Ovary (tissue), 9 donors: Measurements from ENCODE around the gene SIRT3. TPM values are rescaled to one million over a fixed set of nuclear protein-coding genes. Genes with fewer than 3 reads are reported as not detected.

ENCODE experiments used
- DNase-seq, 5 donors: peaks; one replicate each; pipeline ENCODE4 v3.0.0-alpha.2; 2019 to 2020
- H3K27ac ChIP-seq, 2 donors: fragments of 200-600 bp; one replicate each; pipeline versions ENCODE4 v1.5.1 to v1.8.0; 2019 to 2022
- H3K27me3 ChIP-seq: fragments of 200-600 bp; one replicate; pipeline ENCODE4 v1.8.0; 2022
- H3K36me3 ChIP-seq: fragments of 200-600 bp; sonication (generic); one replicate; pipeline ENCODE4 v1.5.1; 2019
- H3K4me1 ChIP-seq: one replicate; pipeline ENCODE4 v1.8.1; 2013; ENCODE audit warnings: mild to moderate bottlenecking, moderate library complexity; ENCODE audit not compliant: insufficient read depth
- H3K4me3 ChIP-seq: fragments of 200-600 bp; sonication (generic); one replicate; pipeline ENCODE4 v1.5.1; 2017
- H3K9me3 ChIP-seq, 2 donors: fragments of 200-600 bp in 1 of 2; sonication (generic) in 1 of 2; one replicate each; pipeline versions ENCODE4 v1.5.1 to v1.8.1; 2013 to 2019; ENCODE audit warnings: mild to moderate bottlenecking in 1 of 2, moderate library complexity in 1 of 2
- CTCF ChIP-seq, 3 donors: fragments of 450-650 bp in 2 of 3; fragments of 200-600 bp in 1 of 3; IDR thresholded peaks; one replicate each; pipeline versions ENCODE4 v1.5.1 to v1.8.0; 2016 to 2022; ENCODE audit warnings: antibody characterized with exemption in 3 of 3, mild to moderate bottlenecking in 1 of 3
- EP300 ChIP-seq: sonication (generic); formaldehyde crosslinking; IDR thresholded peaks from one replicate; pipeline ENCODE4 v1.6.1; 2017; ENCODE audit warnings: antibody characterized with exemption
- POLR2A ChIP-seq: fragments of 450-650 bp; IDR thresholded peaks from one replicate; pipeline ENCODE4 v1.6.1; 2017; ENCODE audit warnings: antibody characterized with exemption, mild to moderate bottlenecking, moderate library complexity
- WGBS, 3 donors: extraction: QIAGEN DNeasy Blood & Tissue Kit in 1 of 3; methylation state at CpG; one replicate each; pipeline versions ENCODE4 v1.1.5 to v1.1.7; 2013 to 2017; 5-methylcytosine and 5-hydroxymethylcytosine counted together
- intact Hi-C, 4 donors: fragments of 100-400 bp; cut with DNase I; formaldehyde crosslinking; loops; one replicate each; pipeline versions ENCODE4 v1.11.0 to v1.15.1; 2022 to 2023
- polyA plus RNA-seq, 2 donors: library from polyadenylated mRNA; stranded (reverse); fragments of 200-250 nt in 1 of 2; fragments of 350-450 nt in 1 of 2; fragmentation: Illumina TruSeq in 1 of 2; extraction: RNeasy Lipid Tissue Mini Kit (QIAGEN cat#74804) in 1 of 2; gene quantifications; one replicate each; pipeline ENCODE4 v1.2.3, GENCODE V29; 2013 to 2014
- total RNA-seq, 7 donors: library from RNA; depleted of rRNA in 2 of 7; stranded (reverse); fragments of >200 nt in 2 of 7; fragmentation: NEBNext Ultra II Directional in 3 of 7; extraction: Animal tissue kit (Norgen Biotek cat#: 25700) in 3 of 7; gene quantifications; one replicate each; pipeline versions ENCODE4 v1.1.0 to v1.2.4, GENCODE V29; 2016 to 2023
- donor health status: DM: no; HTN: no; CAD: no; lungs with moderate emphysema.
- donor health status: DM: no; HTN: no; CAD: no.
- donor health status: Bipolar disorder and iron deficiency.
- donor health status: DM: yes; HTN: yes; CAD: no.
- donor health status: DM: no; HTN: no; CAD: no.
- donor health status: DM: yes; HTN: yes; CAD: no.

SIRT3 gene
- total and polyA plus RNA-seq, 9 donors = 11.1 to 24.4 (median 21.5) TPM

- Histone ChIP-seq H3K27ac (no peak overlapping the region), H3K36me3 (no peaks in the 10 kb centered on the region), H3K4me1 (peaks cover 8% of the 10 kb centered on the region), H3K4me3 (no peak overlapping the region), H3K27me3 (no peaks in the 10 kb centered on the region), H3K9me3 (no peaks in the 10 kb centered on the region)
- no peak for TF ChIP-seq EP300
- no peak for TF ChIP-seq CTCF (IDR thresholded peaks at IDR 0.05)
- no peak for TF ChIP-seq POLR2A
- WGBS, 3 donors = 88 to 90% (median 89%) methylated on average over 20 of the region's 20 CpGs
- no peak for DNase-seq
- intact Hi-C loops = loop anchor here in 1 of 4 donors (10.0 kb wide), 1 partner anchor 72 kb away; the partner anchor contains the start of gene IFITM2
Observed at GRCh38 chr11:232783-233565, 3.2 kb downstream of the SIRT3 start.

- TF ChIP-seq POLR2A (no peak), EP300 (no peak), CTCF (IDR thresholded peaks at IDR 0.05) (no peak)
Observed at GRCh38 chr11:230431-230830, 5.7 kb downstream of the SIRT3 start.

GRCh38 chr11:227824-228379 is 8.2 kb downstream of the SIRT3 start:
- no peak for DNase-seq
- TF ChIP-seq POLR2A (no peak), CTCF (IDR thresholded peaks at IDR 0.05) (no peak), EP300 (no peak)
- no peaks in the 10 kb centered on the region for H3K27me3 ChIP-seq
- 80 to 86% (median 81%) methylated on average over 6 of the region's 6 CpGs for WGBS, 3 donors
- no peak overlapping the region for H3K4me3 ChIP-seq
- H3K36me3 ChIP-seq = no peaks in the 10 kb centered on the region
- H3K9me3 ChIP-seq = no peaks in the 10 kb centered on the region
- H3K4me1 ChIP-seq = no peaks in the 10 kb centered on the region
- intact Hi-C loops = no loop called here
- H3K27ac ChIP-seq = no peak overlapping the region

More at GRCh38 chr11:230431-230830, 5.7 kb downstream of the SIRT3 start:
- no peaks in the 10 kb centered on the region for H3K9me3 ChIP-seq
- no peak for DNase-seq
- intact Hi-C loops = loop anchor here in 1 of 4 donors (10.0 kb wide), 1 partner anchor 74 kb away; the partner anchor contains the start of gene IFITM2
- H3K27me3 ChIP-seq = no peaks in the 10 kb centered on the region
- peaks cover 4% of the 10 kb centered on the region for H3K4me1 ChIP-seq
- H3K27ac ChIP-seq = no peak overlapping the region
- WGBS, 3 donors = 91 to 95% (median 92%) methylated on average over 10 of the region's 10 CpGs
- no peaks in the 10 kb centered on the region for H3K36me3 ChIP-seq
- H3K4me3 ChIP-seq = no peak overlapping the region

- Histone ChIP-seq H3K36me3 (no peaks in the 10 kb centered on the region), H3K9me3 (no peaks in the 10 kb centered on the region), H3K27ac (no peak overlapping the region), H3K27me3 (no peaks in the 10 kb centered on the region), H3K4me3 (no peak overlapping the region), H3K4me1 (no peaks in the 10 kb centered on the region)
- no peak for DNase-seq
- intact Hi-C loops = no loop called here
- no peak for TF ChIP-seq EP300
- TF ChIP-seq POLR2A = no peak
- TF ChIP-seq CTCF (IDR thresholded peaks at IDR 0.05) = no peak
- WGBS, 3 donors = 91 to 94% (median 93%) methylated on average over 10 of the region's 10 CpGs
Observed at GRCh38 chr11:225734-226453, 10.2 kb downstream of the SIRT3 start.
